ENCODE measurements around the gene MCC.

GRCh38 chr5:113199122-113199905 is 288.9 kb downstream of the MCC start:
- TF ChIP-seq CTCF (IDR thresholded peaks at IDR 0.05; ENCODE audit: insufficient read depth, low read length, poor library complexity, severe bottlenecking) (no peak), EZH2phosphoT487 (conservative IDR thresholded peaks at IDR 0.05; ENCODE audit: low read length) (no peak)
